ENCODE results near the gene UBE2I.

The UBE2I gene

GRCh38 chr16:1349951-1350350 lies 40.5 kb downstream of the UBE2I start:
- no peak overlapping the region for H3K4me3 ChIP-seq (ENCODE audit: severe bottlenecking)
- no peaks in the 10 kb centered on the region for H3K4me1 ChIP-seq (ENCODE audit: insufficient read depth, poor library complexity, severe bottlenecking)

GRCh38 chr16:1350691-1351090 lies 41.3 kb downstream of the UBE2I start:
- H3K4me1 ChIP-seq (ENCODE audit: insufficient read depth, poor library complexity, severe bottlenecking), result no peaks in the 10 kb centered on the region
- peak overlapping the region; percentile 82 for H3K4me3 ChIP-seq (ENCODE audit: severe bottlenecking)
- no peak overlapping the region for H3K27ac ChIP-seq (ENCODE audit: poor library complexity, severe bottlenecking)
- H3K9me3 ChIP-seq (ENCODE audit: severe bottlenecking), result no peaks in the 10 kb centered on the region
- peaks cover 14% of the 10 kb centered on the region; the same call in 1 of the 2 replicates for H3K36me3 ChIP-seq (ENCODE audit: low read depth)
- no peak for ATAC-seq (ENCODE audit: low read depth)
- no peak for TF ChIP-seq CTCF (IDR thresholded peaks at IDR 0.05; ENCODE audit: poor library complexity, severe bottlenecking)
- H3K27me3 ChIP-seq (ENCODE audit: insufficient read depth, poor library complexity, severe bottlenecking), result no peaks in the 10 kb centered on the region
- DNase-seq (ENCODE audit: low spot score), result no peak

More at GRCh38 chr16:1349951-1350350, 40.5 kb downstream of the UBE2I start:
- peaks cover 14% of the 10 kb centered on the region; the same call in 1 of the 2 replicates for H3K36me3 ChIP-seq (ENCODE audit: low read depth)
- no peaks in the 10 kb centered on the region for H3K27me3 ChIP-seq (ENCODE audit: insufficient read depth, poor library complexity, severe bottlenecking)
- no peak overlapping the region for H3K27ac ChIP-seq (ENCODE audit: poor library complexity, severe bottlenecking)
- DNase-seq (ENCODE audit: low spot score), result no peak
- no peak for TF ChIP-seq CTCF (IDR thresholded peaks at IDR 0.05; ENCODE audit: poor library complexity, severe bottlenecking)
- no peak for ATAC-seq (ENCODE audit: low read depth)
- H3K9me3 ChIP-seq (ENCODE audit: severe bottlenecking), result no peaks in the 10 kb centered on the region

GRCh38 chr16:1351215-1351581 lies 41.8 kb downstream of the UBE2I start:
- DNase-seq (ENCODE audit: low spot score) (no peak), ATAC-seq (ENCODE audit: low read depth) (0 out of 3 replicates have a peak, but pooled peaks have one; percentile 3)
- H3K27me3 ChIP-seq (ENCODE audit: insufficient read depth, poor library complexity, severe bottlenecking), result no peaks in the 10 kb centered on the region
- TF ChIP-seq CTCF (IDR thresholded peaks at IDR 0.05; ENCODE audit: poor library complexity, severe bottlenecking), result no peak
- peaks cover 14% of the 10 kb centered on the region; the same call in 1 of the 2 replicates for H3K36me3 ChIP-seq (ENCODE audit: low read depth)
- H3K4me3 ChIP-seq (ENCODE audit: severe bottlenecking), result peak overlapping the region; percentile 82
- no peaks in the 10 kb centered on the region for H3K4me1 ChIP-seq (ENCODE audit: insufficient read depth, poor library complexity, severe bottlenecking)
- no peak overlapping the region for H3K27ac ChIP-seq (ENCODE audit: poor library complexity, severe bottlenecking)
- H3K9me3 ChIP-seq (ENCODE audit: severe bottlenecking), result no peaks in the 10 kb centered on the region

- H3K4me1 ChIP-seq (ENCODE audit: insufficient read depth, poor library complexity, severe bottlenecking), result no peaks in the 10 kb centered on the region
- no peaks in the 10 kb centered on the region for H3K27me3 ChIP-seq (ENCODE audit: insufficient read depth, poor library complexity, severe bottlenecking)
- peaks cover 14% of the 10 kb centered on the region; the same call in 1 of the 2 replicates for H3K36me3 ChIP-seq (ENCODE audit: low read depth)
- ATAC-seq (ENCODE audit: low read depth), result peak; percentile 72
- no peak within 1 kb of the TSS for H3K27ac ChIP-seq (ENCODE audit: poor library complexity, severe bottlenecking)
- H3K9me3 ChIP-seq (ENCODE audit: severe bottlenecking), result no peaks in the 10 kb centered on the region
- H3K4me3 ChIP-seq (ENCODE audit: severe bottlenecking), result peak within 1 kb of the TSS; percentile 82
- DNase-seq (ENCODE audit: low spot score), result no peak
- TF ChIP-seq CTCF (IDR thresholded peaks at IDR 0.05; ENCODE audit: poor library complexity, severe bottlenecking), result no peak
Measured at GRCh38 chr16:1351582-1352362, 42.3 kb downstream of the UBE2I start, which contains the start of the genes GNPTG and TSR3. TSS of gene GNPTG (plus strand) at chr16:1351931. CDS start at chr16:1351966, 35 bp downstream. TSS of gene TSR3 (minus strand) at chr16:1351878. CDS start at chr16:1351804, 74 bp downstream.
